Stomach (tissue), 9 donors: Measurements from ENCODE around the gene DTNBP1. TPM values are rescaled to one million over a fixed set of nuclear protein-coding genes. Genes with fewer than 3 reads are reported as not detected.

Source experiments
- DNase-seq, 2 donors: peaks; one replicate each; pipeline versions ENCODE4 v3.0.0 to v3.0.0-alpha.2; 2013 to 2019
- H3K27ac ChIP-seq, 5 donors: fragments of 200-600 bp in 4 of 5; sonication (generic) in 4 of 5; one replicate each; pipeline ENCODE4 v1.5.1; 2013 to 2019; ENCODE audit warnings: mild to moderate bottlenecking in 1 of 5, moderate library complexity in 1 of 5
- H3K27me3 ChIP-seq, 3 donors: fragments of 200-600 bp; sonication (generic); one replicate each; pipeline ENCODE4 v1.5.1; 2017 to 2019; ENCODE audit warnings: mixed run types in 1 of 3
- H3K36me3 ChIP-seq, 4 donors: fragments of 200-600 bp; sonication (generic); 1 replicate in 3 of 4; 2 replicates in 1 of 4; pipeline ENCODE4 v1.5.1; 2016 to 2019
- H3K4me1 ChIP-seq, 4 donors: fragments of 200-600 bp; sonication (generic); one replicate each; pipeline ENCODE4 v1.5.1; 2016 to 2019
- H3K4me3 ChIP-seq, 4 donors: fragments of 200-600 bp; sonication (generic) in 3 of 4; one replicate each; pipeline ENCODE4 v1.5.1; 2016 to 2019; ENCODE audit warnings: mild to moderate bottlenecking in 1 of 4
- H3K9me3 ChIP-seq, 4 donors: fragments of 200-600 bp; sonication (generic); one replicate each; pipeline ENCODE4 v1.5.1; 2016 to 2019
- CTCF ChIP-seq, 7 experiments: fragments of 450-650 bp in 4 of 7; fragments of 200-600 bp in 3 of 7; sonication (generic) in 3 of 7; IDR thresholded peaks; one replicate each; pipeline ENCODE4 v1.5.1; 2016 to 2019; ENCODE audit warnings: antibody characterized with exemption in 7 of 7, control low read depth in 2 of 7, mild to moderate bottlenecking in 1 of 7
- EP300 ChIP-seq: sonication (generic); formaldehyde crosslinking; IDR thresholded peaks from one replicate; pipeline ENCODE4 v1.6.1; 2017; ENCODE audit warnings: antibody characterized with exemption
- POLR2A ChIP-seq, 4 donors: fragments of 450-650 bp; IDR thresholded peaks; one replicate each; pipeline ENCODE4 v1.6.1; 2016; ENCODE audit warnings: antibody characterized with exemption in 4 of 4, control low read depth in 2 of 4, mild to moderate bottlenecking in 1 of 4, moderate library complexity in 1 of 4
- POLR2AphosphoS5 ChIP-seq, 3 donors: sonication (generic); formaldehyde crosslinking; IDR thresholded peaks; one replicate each; pipeline ENCODE4 v1.6.1; 2016; ENCODE audit warnings: antibody characterized with exemption in 3 of 3
- WGBS, 5 donors: extraction: QIAGEN DNeasy Blood & Tissue Kit in 3 of 5; methylation state at CpG; one replicate each; pipeline versions ENCODE4 v1.1.5 to v1.1.7; 2013 to 2018; 5-methylcytosine and 5-hydroxymethylcytosine counted together
- intact Hi-C: fragments of 100-400 bp; cut with DNase I; formaldehyde crosslinking; loops from one replicate; pipeline ENCODE4 v1.15.1; 2023; ENCODE audit warnings: low total_unique reads
- polyA plus RNA-seq, 3 donors: library from polyadenylated mRNA; stranded (reverse); fragments of 200-250 nt; gene quantifications; one replicate each; pipeline ENCODE4 v1.2.3, GENCODE V29; 2013
- total RNA-seq, 5 donors: library from RNA; depleted of rRNA; stranded (reverse); fragments of >200 nt; gene quantifications; one replicate each; pipeline versions ENCODE4 v1.1.0 to v1.2.3, GENCODE V29; 2014 to 2016
- donor health status: healthy with polysubstance abuse.
- donor health status: Bipolar disorder and iron deficiency.
- donor health status: healthy.

DTNBP1 gene
- total and polyA plus RNA-seq, 8 donors: 4.1 to 68.7 (median 12.0) TPM

GRCh38 chr6:15518878-15519277 lies 143.9 kb downstream of the DTNBP1 start:
- DNase-seq: no peak
- Histone ChIP-seq H3K27ac (no peak overlapping the region), H3K4me1 (peaks cover 0 to 17% (median 3%) of the 10 kb centered on the region in 4 donors), H3K9me3 (no peaks in the 10 kb centered on the region), H3K4me3 (no peak overlapping the region), H3K27me3 (no peaks in the 10 kb centered on the region), H3K36me3 (peaks cover 44 to 96% (median 94%) of the 10 kb centered on the region in 4 donors)
- WGBS, 5 donors: 96 to 98% (median 98%) methylated on average over 9 to 10 of the region's 10 CpGs
- no peak for TF ChIP-seq EP300
- no peak for TF ChIP-seq CTCF (IDR thresholded peaks at IDR 0.05)
- intact Hi-C loops: no loop called here

GRCh38 chr6:15518057-15518456 lies 144.8 kb downstream of the DTNBP1 start:
- intact Hi-C loops: no loop called here
- no peak overlapping the region for H3K4me3 ChIP-seq
- 89 to 99% (median 97%) methylated on average over 9 of the region's 9 CpGs for WGBS, 5 donors
- H3K36me3 ChIP-seq: peaks cover 51 to 96% (median 94%) of the 10 kb centered on the region in 4 donors
- H3K27ac ChIP-seq: no peak overlapping the region
- DNase-seq: no peak
- H3K9me3 ChIP-seq: no peaks in the 10 kb centered on the region
- H3K4me1 ChIP-seq: peaks cover 0 to 17% (median 3%) of the 10 kb centered on the region in 4 donors
- no peak for TF ChIP-seq POLR2A (IDR thresholded peaks at IDR 0.05)
- no peak for TF ChIP-seq CTCF (IDR thresholded peaks at IDR 0.05)
- no peak for TF ChIP-seq POLR2AphosphoS5 (IDR thresholded peaks at IDR 0.05)
- no peak for TF ChIP-seq EP300
- H3K27me3 ChIP-seq: no peaks in the 10 kb centered on the region

- no peak for DNase-seq
- Histone ChIP-seq H3K9me3 (no peaks in the 10 kb centered on the region), H3K36me3 (peaks cover 49 to 96% (median 94%) of the 10 kb centered on the region in 4 donors), H3K27me3 (no peaks in the 10 kb centered on the region), H3K4me3 (no peak overlapping the region), H3K27ac (no peak overlapping the region), H3K4me1 (peaks cover 0 to 16% (median 3%) of the 10 kb centered on the region in 4 donors)
- TF ChIP-seq POLR2A (IDR thresholded peaks at IDR 0.05) (no peak), EP300 (no peak), POLR2AphosphoS5 (IDR thresholded peaks at IDR 0.05) (no peak), CTCF (IDR thresholded peaks at IDR 0.05) (no peak)
- intact Hi-C loops: no loop called here
- WGBS, 5 donors: 91 to 95% (median 94%) methylated on average over 10 to 11 of the region's 11 CpGs
Measured at GRCh38 chr6:15517600-15517999, 145.2 kb downstream of the DTNBP1 start.

- Histone ChIP-seq H3K4me3 (no peak overlapping the region), H3K27me3 (no peaks in the 10 kb centered on the region), H3K27ac (no peak overlapping the region), H3K9me3 (no peaks in the 10 kb centered on the region), H3K36me3 (peaks cover 43 to 96% (median 94%) of the 10 kb centered on the region in 4 donors), H3K4me1 (peaks cover 0 to 10% (median 2%) of the 10 kb centered on the region in 4 donors)
- TF ChIP-seq POLR2A (IDR thresholded peaks at IDR 0.05): no peak
- TF ChIP-seq POLR2AphosphoS5 (IDR thresholded peaks at IDR 0.05): no peak
- no peak for TF ChIP-seq CTCF (IDR thresholded peaks at IDR 0.05)
- TF ChIP-seq EP300: no peak
- WGBS, 5 donors: 94 to 98% (median 97%) methylated on average over 28 to 29 of the region's 29 CpGs
- no peak for DNase-seq
- intact Hi-C loops: no loop called here
Measured at GRCh38 chr6:15516923-15517560, 145.8 kb downstream of the DTNBP1 start.
